GM12878 (cell line): ENCODE results near the gene DAPK2. TPM values are rescaled to one million over a fixed set of nuclear protein-coding genes. Genes with fewer than 3 reads are reported as not detected.

Experiments used
- CBFB ChIP-seq: IDR thresholded peaks from 2 replicates; pipeline ENCODE4 v1.6.1; 2016; ENCODE audit warnings: antibody characterized with exemption, low read depth
- CREB1 ChIP-seq: IDR thresholded peaks from 2 replicates; pipeline ENCODE4 v1.6.1; 2012; ENCODE audit warnings: low read depth, mild to moderate bottlenecking, inconsistent platforms
- EED ChIP-seq: sonication (generic); IDR thresholded peaks from 2 replicates; pipeline ENCODE4 v1.6.1; 2016; ENCODE audit warnings: antibody characterized with exemption, low read depth
- EP300 ChIP-seq, 2 experiments: fragments of 150-350 bp in 1 of 2; IDR thresholded peaks; 2 replicates each; pipeline ENCODE4 v1.6.1; 2011 to 2012; ENCODE audit warnings: low read depth in 2 of 2, low read length in 2 of 2, borderline replicate concordance in 1 of 2, improper control_type of control experiment in 1 of 2, inconsistent platforms in 1 of 2; ENCODE audit not compliant: control insufficient read depth in 1 of 2
- IKZF1 ChIP-seq: fragments of 450-650 bp; conservative IDR thresholded peaks from 2 replicates; pipeline ENCODE4 v1.6.1; 2017; ENCODE audit warnings: antibody characterized with exemption, mild to moderate bottlenecking
- KDM1A ChIP-seq: fragments of 200-600 bp; sonication (generic); IDR thresholded peaks from 2 replicates; pipeline ENCODE4 v1.6.1; 2016; ENCODE audit warnings: borderline replicate concordance
- NFYB ChIP-seq: IDR thresholded peaks from 2 replicates; pipeline ENCODE4 v1.6.1; 2011; ENCODE audit warnings: low read depth, mild to moderate bottlenecking, low read length, improper control_type of control experiment, moderate library complexity; ENCODE audit not compliant: insufficient read depth
- NR2C1 ChIP-seq: fragments of 450-650 bp; IDR thresholded peaks from 2 replicates; pipeline ENCODE4 v1.6.1; 2017; ENCODE audit warnings: antibody characterized with exemption, mild to moderate bottlenecking, moderate library complexity
- RAD21 ChIP-seq: IDR thresholded peaks from 2 replicates; pipeline ENCODE4 v1.6.1; 2011; ENCODE audit warnings: mild to moderate bottlenecking, low read depth, low read length, moderate library complexity; ENCODE audit not compliant: insufficient read depth
- RB1 ChIP-seq: fragments of 450-650 bp; formaldehyde crosslinking; IDR thresholded peaks from 2 replicates; pipeline ENCODE4 v1.6.1; 2017; ENCODE audit warnings: mild to moderate bottlenecking, borderline replicate concordance
- SIN3A ChIP-seq: IDR thresholded peaks from 2 replicates; pipeline ENCODE4 v1.6.1; 2012; ENCODE audit warnings: low read depth, low read length, improper control_type of control experiment
- SMC3 ChIP-seq: IDR thresholded peaks from 2 replicates; pipeline ENCODE4 v1.6.1; 2011; ENCODE audit warnings: low read length, improper control_type of control experiment, borderline replicate concordance
- SREBF2 ChIP-seq: IDR thresholded peaks from 2 replicates; pipeline ENCODE4 v1.6.1; 2012; ENCODE audit warnings: mild to moderate bottlenecking, low read length
- ZNF274 ChIP-seq: IDR thresholded peaks from one replicate; pipeline ENCODE4 v1.8.0; 2011; ENCODE audit not compliant: insufficient read length, insufficient read depth
- polyA plus RNA-seq, 11 experiments: library from polyadenylated mRNA; depleted of rRNA in 4 of 11; unstranded in 6 of 11; stranded (reverse) in 5 of 11; fragments of >200 nt; fragmentation: Nextera tagmentation in 4 of 11; fragmentation: Illumina TruSeq in 1 of 11; extraction: Ambion mirVana in 4 of 11; extraction: Trizol in 1 of 11; gene quantifications; 1 replicate in 1 of 11; 2 replicates in 10 of 11; pipeline versions ENCODE4 v1.2.1 to v1.2.3, GENCODE V29; 2011 to 2016; ENCODE audit warnings: inconsistent platforms in 2 of 11, missing spikeins in 2 of 11, low read depth in 1 of 11
- total RNA-seq, 4 experiments: library from RNA; depleted of rRNA in 3 of 4; stranded (reverse); fragments of >200 nt in 3 of 4; fragmentation: Illumina TruSeq in 1 of 4; extraction: Trizol in 1 of 4; gene quantifications; 2 replicates each; pipeline versions ENCODE4 v1.2.1 to v1.2.3, GENCODE V29; 2013 to 2021
- TF ChIP-seq, protein P1 (sequence below): fragments of 450-650 bp; IDR thresholded peaks from 2 replicates; pipeline ENCODE4 v1.6.1; 2017; ENCODE audit warnings: mild to moderate bottlenecking, moderate library complexity
- TF ChIP-seq, protein P2 (sequence below): IDR thresholded peaks from 2 replicates; pipeline ENCODE4 v1.6.1; 2012; ENCODE audit warnings: low read depth, low read length, improper control_type of control experiment
- TF ChIP-seq, protein P3 (sequence below): fragments of 450-650 bp; formaldehyde crosslinking; IDR thresholded peaks from 2 replicates; pipeline ENCODE4 v1.4.0; 2020; ENCODE audit warnings: mild to moderate bottlenecking, moderate library complexity
- TF ChIP-seq, protein P4 (sequence below): fragments of 450-650 bp; formaldehyde crosslinking; IDR thresholded peaks from 2 replicates; pipeline ENCODE4 v1.4.0; 2022; ENCODE audit warnings: mild to moderate bottlenecking, moderate library complexity

DAPK2 gene
- total and polyA plus RNA-seq, 10 of the 15 experiments (the other 5 are each of a cell fraction or from before 2014, with no cell fraction given) = 0.69 to 8.4 (median 4.1) TPM

DNA sequence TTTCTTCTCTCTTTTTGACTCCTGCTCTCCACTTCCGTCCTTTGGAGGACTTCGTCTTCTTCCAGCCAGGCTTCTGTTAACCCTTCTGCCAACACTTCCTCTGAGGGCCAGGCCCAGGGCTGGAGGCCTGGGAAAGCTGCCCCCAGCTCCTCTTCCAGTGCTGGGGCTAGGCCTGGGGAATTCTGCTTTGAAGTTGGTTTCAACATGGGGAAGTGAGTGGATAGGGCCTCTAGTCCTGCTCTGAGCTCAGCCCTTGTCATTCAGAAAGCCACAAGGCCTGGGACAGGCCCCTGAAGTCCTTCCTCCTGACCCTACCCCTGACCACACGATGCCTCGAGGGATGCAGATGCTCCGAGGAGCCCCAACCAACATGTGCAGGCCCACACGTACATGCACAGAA, 158.7 kb downstream of the DAPK2 start (continued):
- TF ChIP-seq, protein P1, sequence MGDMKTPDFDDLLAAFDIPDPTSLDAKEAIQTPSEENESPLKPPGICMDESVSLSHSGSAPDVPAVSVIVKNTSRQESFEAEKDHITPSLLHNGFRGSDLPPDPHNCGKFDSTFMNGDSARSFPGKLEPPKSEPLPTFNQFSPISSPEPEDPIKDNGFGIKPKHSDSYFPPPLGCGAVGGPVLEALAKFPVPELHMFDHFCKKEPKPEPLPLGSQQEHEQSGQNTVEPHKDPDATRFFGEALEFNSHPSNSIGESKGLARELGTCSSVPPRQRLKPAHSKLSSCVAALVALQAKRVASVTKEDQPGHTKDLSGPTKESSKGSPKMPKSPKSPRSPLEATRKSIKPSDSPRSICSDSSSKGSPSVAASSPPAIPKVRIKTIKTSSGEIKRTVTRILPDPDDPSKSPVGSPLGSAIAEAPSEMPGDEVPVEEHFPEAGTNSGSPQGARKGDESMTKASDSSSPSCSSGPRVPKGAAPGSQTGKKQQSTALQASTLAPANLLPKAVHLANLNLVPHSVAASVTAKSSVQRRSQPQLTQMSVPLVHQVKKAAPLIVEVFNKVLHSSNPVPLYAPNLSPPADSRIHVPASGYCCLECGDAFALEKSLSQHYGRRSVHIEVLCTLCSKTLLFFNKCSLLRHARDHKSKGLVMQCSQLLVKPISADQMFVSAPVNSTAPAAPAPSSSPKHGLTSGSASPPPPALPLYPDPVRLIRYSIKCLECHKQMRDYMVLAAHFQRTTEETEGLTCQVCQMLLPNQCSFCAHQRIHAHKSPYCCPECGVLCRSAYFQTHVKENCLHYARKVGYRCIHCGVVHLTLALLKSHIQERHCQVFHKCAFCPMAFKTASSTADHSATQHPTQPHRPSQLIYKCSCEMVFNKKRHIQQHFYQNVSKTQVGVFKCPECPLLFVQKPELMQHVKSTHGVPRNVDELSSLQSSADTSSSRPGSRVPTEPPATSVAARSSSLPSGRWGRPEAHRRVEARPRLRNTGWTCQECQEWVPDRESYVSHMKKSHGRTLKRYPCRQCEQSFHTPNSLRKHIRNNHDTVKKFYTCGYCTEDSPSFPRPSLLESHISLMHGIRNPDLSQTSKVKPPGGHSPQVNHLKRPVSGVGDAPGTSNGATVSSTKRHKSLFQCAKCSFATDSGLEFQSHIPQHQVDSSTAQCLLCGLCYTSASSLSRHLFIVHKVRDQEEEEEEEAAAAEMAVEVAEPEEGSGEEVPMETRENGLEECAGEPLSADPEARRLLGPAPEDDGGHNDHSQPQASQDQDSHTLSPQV = peak; percentile 39; the same call in 1 of the 2 replicates
- no peak for TF ChIP-seq NR2C1
- TF ChIP-seq, protein P2, sequence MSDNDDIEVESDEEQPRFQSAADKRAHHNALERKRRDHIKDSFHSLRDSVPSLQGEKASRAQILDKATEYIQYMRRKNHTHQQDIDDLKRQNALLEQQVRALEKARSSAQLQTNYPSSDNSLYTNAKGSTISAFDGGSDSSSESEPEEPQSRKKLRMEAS = no peak
- no peak for TF ChIP-seq RB1
- TF ChIP-seq NFYB = no peak
- TF ChIP-seq, protein P3, sequence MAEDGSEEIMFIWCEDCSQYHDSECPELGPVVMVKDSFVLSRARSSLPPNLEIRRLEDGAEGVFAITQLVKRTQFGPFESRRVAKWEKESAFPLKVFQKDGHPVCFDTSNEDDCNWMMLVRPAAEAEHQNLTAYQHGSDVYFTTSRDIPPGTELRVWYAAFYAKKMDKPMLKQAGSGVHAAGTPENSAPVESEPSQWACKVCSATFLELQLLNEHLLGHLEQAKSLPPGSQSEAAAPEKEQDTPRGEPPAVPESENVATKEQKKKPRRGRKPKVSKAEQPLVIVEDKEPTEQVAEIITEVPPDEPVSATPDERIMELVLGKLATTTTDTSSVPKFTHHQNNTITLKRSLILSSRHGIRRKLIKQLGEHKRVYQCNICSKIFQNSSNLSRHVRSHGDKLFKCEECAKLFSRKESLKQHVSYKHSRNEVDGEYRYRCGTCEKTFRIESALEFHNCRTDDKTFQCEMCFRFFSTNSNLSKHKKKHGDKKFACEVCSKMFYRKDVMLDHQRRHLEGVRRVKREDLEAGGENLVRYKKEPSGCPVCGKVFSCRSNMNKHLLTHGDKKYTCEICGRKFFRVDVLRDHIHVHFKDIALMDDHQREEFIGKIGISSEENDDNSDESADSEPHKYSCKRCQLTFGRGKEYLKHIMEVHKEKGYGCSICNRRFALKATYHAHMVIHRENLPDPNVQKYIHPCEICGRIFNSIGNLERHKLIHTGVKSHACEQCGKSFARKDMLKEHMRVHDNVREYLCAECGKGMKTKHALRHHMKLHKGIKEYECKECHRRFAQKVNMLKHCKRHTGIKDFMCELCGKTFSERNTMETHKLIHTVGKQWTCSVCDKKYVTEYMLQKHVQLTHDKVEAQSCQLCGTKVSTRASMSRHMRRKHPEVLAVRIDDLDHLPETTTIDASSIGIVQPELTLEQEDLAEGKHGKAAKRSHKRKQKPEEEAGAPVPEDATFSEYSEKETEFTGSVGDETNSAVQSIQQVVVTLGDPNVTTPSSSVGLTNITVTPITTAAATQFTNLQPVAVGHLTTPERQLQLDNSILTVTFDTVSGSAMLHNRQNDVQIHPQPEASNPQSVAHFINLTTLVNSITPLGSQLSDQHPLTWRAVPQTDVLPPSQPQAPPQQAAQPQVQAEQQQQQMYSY (CRISPR knock-in tag) = no peak
- no peak for TF ChIP-seq EP300 (IDR thresholded peaks at IDR 0.05; ENCODE audit: borderline replicate concordance in 1 of 2, control insufficient read depth in 1 of 2, low read depth in 2 of 2, low read length in 2 of 2)
- TF ChIP-seq IKZF1 = peak; percentile 55
- TF ChIP-seq SMC3 = no peak
- TF ChIP-seq, protein P4, sequence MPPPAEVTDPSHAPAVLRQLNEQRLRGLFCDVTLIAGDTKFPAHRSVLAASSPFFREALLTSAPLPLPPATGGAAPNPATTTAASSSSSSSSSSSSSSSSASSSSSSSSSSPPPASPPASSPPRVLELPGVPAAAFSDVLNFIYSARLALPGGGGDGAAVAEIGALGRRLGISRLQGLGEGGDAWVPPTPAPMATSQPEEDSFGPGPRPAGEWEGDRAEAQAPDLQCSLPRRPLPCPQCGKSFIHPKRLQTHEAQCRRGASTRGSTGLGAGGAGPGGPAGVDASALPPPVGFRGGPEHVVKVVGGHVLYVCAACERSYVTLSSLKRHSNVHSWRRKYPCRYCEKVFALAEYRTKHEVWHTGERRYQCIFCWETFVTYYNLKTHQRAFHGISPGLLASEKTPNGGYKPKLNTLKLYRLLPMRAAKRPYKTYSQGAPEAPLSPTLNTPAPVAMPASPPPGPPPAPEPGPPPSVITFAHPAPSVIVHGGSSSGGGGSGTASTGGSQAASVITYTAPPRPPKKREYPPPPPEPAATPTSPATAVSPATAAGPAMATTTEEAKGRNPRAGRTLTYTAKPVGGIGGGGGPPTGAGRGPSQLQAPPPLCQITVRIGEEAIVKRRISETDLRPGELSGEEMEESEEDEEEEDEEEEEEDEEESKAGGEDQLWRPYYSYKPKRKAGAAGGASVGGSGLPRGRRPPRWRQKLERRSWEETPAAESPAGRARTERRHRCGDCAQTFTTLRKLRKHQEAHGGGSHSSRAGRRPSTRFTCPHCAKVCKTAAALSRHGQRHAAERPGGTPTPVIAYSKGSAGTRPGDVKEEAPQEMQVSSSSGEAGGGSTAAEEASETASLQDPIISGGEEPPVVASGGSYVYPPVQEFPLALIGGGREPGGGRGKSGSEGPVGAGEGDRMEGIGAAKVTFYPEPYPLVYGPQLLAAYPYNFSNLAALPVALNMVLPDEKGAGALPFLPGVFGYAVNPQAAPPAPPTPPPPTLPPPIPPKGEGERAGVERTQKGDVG (CRISPR knock-in tag) = no peak
- TF ChIP-seq CREB1 = no peak
- TF ChIP-seq SIN3A = no peak
- TF ChIP-seq SREBF2 = no peak
- TF ChIP-seq ZNF274 = no peak
- TF ChIP-seq KDM1A = no peak
- TF ChIP-seq RAD21 = no peak
- TF ChIP-seq CBFB = no peak
- TF ChIP-seq EED = peak; percentile 73
